Upper lobe of left lung (tissue), 6 donors: Measurements from ENCODE around the gene FAM53B. TPM values are rescaled to one million over a fixed set of nuclear protein-coding genes. Genes with fewer than 3 reads are reported as not detected.
A peak's percentile ranks its signal among the peaks of the same experiment; 100 is the strongest.

Source experiments
- ATAC-seq, 2 donors: fragments of 200-7000 bp; cut with Tn5 transposase; one replicate each; pipeline ENCODE4 v1.9.1; 2022; ENCODE audit warnings: mild to moderate bottlenecking in 2 of 2, moderate library complexity in 2 of 2; ENCODE audit not compliant: low FRiP score in 2 of 2
- DNase-seq, 2 donors: peaks; one replicate each; pipeline ENCODE4 v3.0.0-alpha.2; 2019 to 2020
- H3K27ac ChIP-seq, 4 donors: fragments of 200-600 bp; sonication (generic); one replicate each; pipeline ENCODE4 v1.5.1; 2016 to 2019
- H3K27me3 ChIP-seq, 4 donors: fragments of 200-600 bp; sonication (generic); one replicate each; pipeline ENCODE4 v1.5.1; 2017 to 2019
- H3K36me3 ChIP-seq, 4 donors: fragments of 200-600 bp; sonication (generic); one replicate each; pipeline ENCODE4 v1.5.1; 2016 to 2019
- H3K4me1 ChIP-seq, 4 donors: fragments of 200-600 bp; sonication (generic); one replicate each; pipeline ENCODE4 v1.5.1; 2018 to 2019
- H3K4me3 ChIP-seq, 4 donors: fragments of 200-600 bp; sonication (generic); one replicate each; pipeline ENCODE4 v1.5.1; 2017 to 2019; ENCODE audit warnings: mild to moderate bottlenecking in 2 of 4, moderate library complexity in 1 of 4
- H3K9me3 ChIP-seq, 4 donors: fragments of 200-600 bp; sonication (generic); one replicate each; pipeline ENCODE4 v1.5.1; 2018 to 2019
- CTCF ChIP-seq, 6 experiments: fragments of 450-650 bp in 4 of 6; fragments of 200-600 bp in 2 of 6; sonication (generic) in 2 of 6; IDR thresholded peaks; one replicate each; pipeline ENCODE4 v1.5.1; 2016 to 2019; ENCODE audit warnings: antibody characterized with exemption in 6 of 6
- EP300 ChIP-seq, 4 donors: sonication (generic); formaldehyde crosslinking; IDR thresholded peaks; one replicate each; pipeline ENCODE4 v1.5.1; 2017; ENCODE audit warnings: antibody characterized with exemption in 4 of 4, control low read depth in 2 of 4
- POLR2A ChIP-seq, 4 donors: fragments of 450-650 bp; IDR thresholded peaks; one replicate each; pipeline ENCODE4 v1.5.1; 2016 to 2017; ENCODE audit warnings: antibody characterized with exemption in 4 of 4, mild to moderate bottlenecking in 2 of 4
- POLR2AphosphoS5 ChIP-seq, 2 donors: sonication (generic); formaldehyde crosslinking; IDR thresholded peaks; one replicate each; pipeline ENCODE4 v1.5.1; 2017; ENCODE audit warnings: antibody characterized with exemption in 2 of 2
- WGBS, 2 donors: methylation state at CpG; one replicate each; pipeline ENCODE4 v1.1.5; 2017 to 2018; 5-methylcytosine and 5-hydroxymethylcytosine counted together
- total RNA-seq, 6 donors: library from RNA; depleted of rRNA in 4 of 6; stranded (reverse); fragments of >200 nt in 4 of 6; gene quantifications; one replicate each; pipeline versions ENCODE4 v1.1.0 to v1.2.1, GENCODE V29; 2016 to 2021
- donor health status: DM: no; HTN: no; CAD: no; lungs with moderate emphysema.
- donor health status: DM: no; HTN: yes; CAD: no; lungs with severe emphysema.

Gene FAM53B
- total RNA-seq, 6 donors from 2014 or later: 35.8 to 62.5 (median 47.8) TPM

- Histone ChIP-seq H3K27ac (peak overlapping the region; percentile 75 to 91 (median 80)), H3K9me3 (no peaks in the 10 kb centered on the region), H3K4me3 (peak overlapping the region in 1 of 4 donors; percentile 82), H3K27me3 (no peaks in the 10 kb centered on the region), H3K36me3 (no peaks in the 10 kb centered on the region), H3K4me1 (peaks cover 77 to 84% (median 81%) of the 10 kb centered on the region in 4 donors)
- DNase-seq (no peak), ATAC-seq (no peak)
- TF ChIP-seq POLR2AphosphoS5 (IDR thresholded peaks at IDR 0.05) (no peak), CTCF (IDR thresholded peaks at IDR 0.05) (no peak), EP300 (IDR thresholded peaks at IDR 0.05) (no peak), POLR2A (IDR thresholded peaks at IDR 0.05) (no peak)
- 34 to 36% methylated on average over 7 of the region's 7 CpGs for WGBS, 2 donors
Observed at GRCh38 chr10:124739986-124740368, 4.2 kb downstream of the FAM53B start.

- H3K4me3 ChIP-seq: no peak overlapping the region
- peaks cover 80 to 86% (median 82%) of the 10 kb centered on the region in 4 donors for H3K4me1 ChIP-seq
- H3K9me3 ChIP-seq: no peaks in the 10 kb centered on the region
- H3K27ac ChIP-seq: peak overlapping the region; percentile 75 to 91 (median 80)
- no peaks in the 10 kb centered on the region for H3K27me3 ChIP-seq
- no peak for TF ChIP-seq POLR2AphosphoS5 (IDR thresholded peaks at IDR 0.05)
- no peaks in the 10 kb centered on the region for H3K36me3 ChIP-seq
- DNase-seq (no peak), ATAC-seq (no peak)
- WGBS, 2 donors: 67 to 72% methylated on average over 13 of the region's 13 CpGs
Observed at GRCh38 chr10:124739119-124739921, 4.9 kb downstream of the FAM53B start.

GRCh38 chr10:124738441-124738840 lies 5.7 kb downstream of the FAM53B start:
- H3K4me1 ChIP-seq: peaks cover 88 to 94% (median 91%) of the 10 kb centered on the region in 4 donors
- no peaks in the 10 kb centered on the region for H3K9me3 ChIP-seq
- DNase-seq: no peak
- H3K36me3 ChIP-seq: no peaks in the 10 kb centered on the region
- H3K27me3 ChIP-seq: no peaks in the 10 kb centered on the region
- TF ChIP-seq POLR2A (IDR thresholded peaks at IDR 0.05): no peak
- TF ChIP-seq CTCF (IDR thresholded peaks at IDR 0.05): no peak
- no peak for TF ChIP-seq EP300 (IDR thresholded peaks at IDR 0.05)
- TF ChIP-seq POLR2AphosphoS5 (IDR thresholded peaks at IDR 0.05): no peak
- ATAC-seq: no peak
- H3K4me3 ChIP-seq: no peak overlapping the region
- 47 to 89% methylated on average over 6 of the region's 6 CpGs for WGBS, 2 donors
- H3K27ac ChIP-seq: peak overlapping the region in 3 of 4 donors; percentile 13 to 91 (median 76)

- TF ChIP-seq POLR2AphosphoS5 (IDR thresholded peaks at IDR 0.05): no peak
- no peak for TF ChIP-seq POLR2A (IDR thresholded peaks at IDR 0.05)
- no peak for TF ChIP-seq EP300 (IDR thresholded peaks at IDR 0.05)
- TF ChIP-seq CTCF (IDR thresholded peaks at IDR 0.05): no peak
- DNase-seq (no peak), ATAC-seq (no peak)
- Histone ChIP-seq H3K27me3 (no peaks in the 10 kb centered on the region), H3K4me1 (peaks cover 95 to 99% (median 96%) of the 10 kb centered on the region in 4 donors), H3K4me3 (no peak overlapping the region), H3K9me3 (no peaks in the 10 kb centered on the region), H3K36me3 (no peaks in the 10 kb centered on the region), H3K27ac (peak overlapping the region in 3 of 4 donors; percentile 63 to 91 (median 74))
- WGBS, 2 donors: 56 to 74% methylated on average over 2 of the region's 2 CpGs
Observed at GRCh38 chr10:124737708-124738107, 6.5 kb downstream of the FAM53B start.

GRCh38 chr10:124737221-124737620 lies 7.0 kb downstream of the FAM53B start:
- Histone ChIP-seq H3K4me1 (peaks cover 94 to 99% (median 96%) of the 10 kb centered on the region in 4 donors), H3K27ac (peak overlapping the region; percentile 36 to 91 (median 68)), H3K36me3 (no peaks in the 10 kb centered on the region), H3K4me3 (no peak overlapping the region), H3K27me3 (no peaks in the 10 kb centered on the region), H3K9me3 (no peaks in the 10 kb centered on the region)
- DNase-seq (no peak), ATAC-seq (no peak)
- TF ChIP-seq EP300 (IDR thresholded peaks at IDR 0.05) (no peak), POLR2A (IDR thresholded peaks at IDR 0.05) (no peak), POLR2AphosphoS5 (IDR thresholded peaks at IDR 0.05) (no peak), CTCF (IDR thresholded peaks at IDR 0.05) (no peak)
- 63 to 71% methylated on average over 5 to 7 of the region's 7 CpGs for WGBS, 2 donors
